Right cardiac atrium (tissue), 5 donors: ENCODE measurements around the gene TBC1D22A. TPM values are rescaled to one million over a fixed set of nuclear protein-coding genes. Genes with fewer than 3 reads are reported as not detected.
"Not testable (repeated sequence)": the region's sequence is repeated elsewhere in the genome, so short reads cannot be mapped to it uniquely, and the experiment has no call there.

Experiments used
- ATAC-seq, 2 donors: fragments of 200-7000 bp; cut with Tn5 transposase; one replicate each; pipeline versions ENCODE4 v1.8.0 to v1.9.1; 2020; ENCODE audit warnings: moderate library complexity in 2 of 2, mild to moderate bottlenecking in 1 of 2
- DNase-seq, 3 donors: peaks; one replicate each; pipeline ENCODE4 v3.0.0-alpha.2; 2020
- H3K27ac ChIP-seq: one replicate; pipeline ENCODE4 v1.5.1; 2013; ENCODE audit warnings: mild to moderate bottlenecking, low read length, control low read depth, moderate library complexity
- H3K27me3 ChIP-seq: one replicate; pipeline ENCODE4 v1.6.1; 2013; ENCODE audit not compliant: control insufficient read depth, insufficient read depth
- H3K4me1 ChIP-seq: one replicate; pipeline ENCODE4 v1.6.1; 2013; ENCODE audit warnings: low read length; ENCODE audit not compliant: control insufficient read depth, insufficient read depth
- H3K4me3 ChIP-seq: one replicate; pipeline ENCODE4 v1.5.1; 2013; ENCODE audit warnings: low read length, control low read depth
- H3K9me3 ChIP-seq: one replicate; pipeline ENCODE4 v1.6.1; 2013; ENCODE audit warnings: low read length; ENCODE audit not compliant: control insufficient read depth
- WGBS: extraction: QIAGEN DNeasy Blood & Tissue Kit; methylation state at CpG from one replicate; pipeline ENCODE4 v1.1.7; 2013; 5-methylcytosine and 5-hydroxymethylcytosine counted together
- intact Hi-C, 4 donors: fragments of 100-400 bp; cut with DNase I; formaldehyde crosslinking; loops; one replicate each; pipeline versions ENCODE4 v1.11.0 to v1.14.0; 2022 to 2023
- polyA plus RNA-seq: library from polyadenylated mRNA; stranded (reverse); fragments of 200-250 nt; gene quantifications from one replicate; pipeline ENCODE4 v1.2.3, GENCODE V29; 2013
- total RNA-seq, 4 donors: library from RNA; stranded (reverse); fragmentation: NEBNext Ultra II Directional; extraction: Animal tissue kit (Norgen Biotek cat#: 25700); gene quantifications; one replicate each; pipeline ENCODE4 v1.2.1, GENCODE V29; 2021
- donor health status: healthy with polysubstance abuse.
- donor health status: DM: no; HTN: yes; CAD: no.
- donor health status: DM: no; HTN: no; CAD: no.
- donor health status: DM: no; HTN: yes; CAD: no; lungs with severe emphysema.
- donor health status: DM: yes; HTN: yes; CAD: no.

The TBC1D22A gene
- total and polyA plus RNA-seq, 5 donors = 12.0 to 17.3 (median 15.7) TPM

DNA sequence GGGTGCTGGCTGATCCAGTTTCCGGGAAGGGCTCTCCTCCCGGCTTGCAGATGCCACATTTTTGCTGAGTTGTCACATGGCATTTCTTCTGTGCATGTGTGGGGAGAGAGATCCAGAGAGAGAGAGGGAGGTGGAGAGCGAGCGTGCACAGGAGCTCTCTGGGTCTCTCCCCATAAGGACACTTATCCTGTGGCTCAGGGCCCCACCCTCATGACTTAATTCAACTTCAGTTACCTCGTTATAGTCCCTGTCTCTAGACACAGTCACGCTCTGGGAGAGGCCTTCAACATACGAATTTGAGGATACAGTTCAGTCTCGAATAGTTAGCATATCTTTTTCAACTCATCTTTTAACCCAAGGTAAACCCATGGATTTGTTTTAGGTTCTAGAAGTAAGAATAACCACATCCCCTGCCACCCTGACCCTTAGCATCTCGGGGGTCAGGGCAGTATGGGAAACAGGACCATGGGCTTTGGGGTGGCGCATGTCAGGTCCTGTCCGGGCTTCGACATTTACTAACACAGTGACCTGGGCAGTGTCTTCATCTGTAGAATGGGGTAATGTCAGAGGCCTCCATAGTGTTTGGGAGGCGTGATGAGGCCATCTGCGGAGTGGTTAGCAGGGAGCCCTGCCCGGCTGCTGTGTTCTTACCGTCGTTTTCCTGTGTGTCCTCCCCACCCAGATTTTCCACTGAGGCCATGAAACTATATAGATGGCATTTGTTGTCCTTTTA is 46.9 kb downstream of the TBC1D22A start:
- intact Hi-C loops = no loop called here

DNA sequence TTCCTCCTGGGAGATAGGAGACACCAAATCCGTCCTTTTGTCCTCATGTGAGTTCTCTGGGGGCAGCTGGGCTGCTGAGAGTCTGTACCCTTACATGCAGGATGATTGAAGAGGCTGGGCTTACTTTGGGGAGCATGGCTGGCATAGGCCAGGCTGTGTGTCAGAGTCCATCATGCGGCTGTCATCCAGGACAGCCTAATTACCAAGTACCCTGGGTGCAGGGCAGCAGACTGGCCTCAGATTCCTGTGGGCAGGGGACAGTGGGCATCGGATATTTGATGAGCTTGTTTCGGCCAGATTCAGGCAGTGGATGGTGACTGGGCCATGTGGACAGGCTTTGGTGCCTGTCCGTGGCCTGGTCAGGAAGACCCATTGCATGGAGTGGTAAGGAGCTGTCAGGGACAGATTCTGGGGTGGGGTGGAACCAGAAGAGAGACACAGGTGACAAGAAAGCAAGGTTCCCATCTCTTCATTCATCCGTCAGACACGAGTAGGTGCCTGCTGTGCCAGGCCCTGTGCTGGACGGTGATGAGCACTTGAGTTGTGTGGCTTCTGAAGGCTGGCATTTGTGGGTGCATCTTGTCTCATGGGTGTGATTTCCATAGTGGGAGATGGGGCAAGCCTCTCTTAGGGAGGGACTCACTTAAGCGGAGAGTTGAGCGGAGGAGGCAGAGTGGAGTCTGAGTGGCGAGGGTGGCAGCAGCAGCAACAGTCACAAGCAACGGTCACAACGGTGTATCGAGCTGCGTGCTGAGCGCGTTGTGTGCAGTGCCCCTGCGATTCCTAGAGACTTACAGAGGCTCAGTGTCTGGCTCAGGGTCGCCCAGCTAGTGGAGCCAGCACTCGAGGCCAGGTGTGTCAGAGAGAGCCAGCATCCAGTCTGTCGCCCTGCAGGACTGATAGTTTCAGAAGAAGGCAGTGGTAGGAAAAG is 48.7 kb downstream of the TBC1D22A start:
- Histone ChIP-seq H3K9me3 (no peaks in the 10 kb centered on the region), H3K4me1 (no peaks in the 10 kb centered on the region), H3K27ac (no peak overlapping the region), H3K4me3 (no peak overlapping the region), H3K27me3 (no peaks in the 10 kb centered on the region)
- DNase-seq (no peak), ATAC-seq (no peak)
- 96% methylated on average over 21 of the region's 21 CpGs for whole genome bisulfite sequencing
- intact Hi-C loops = no loop called here

More for the DNA sequence above, 46.9 kb downstream of the TBC1D22A start:
- H3K9me3 ChIP-seq = no peaks in the 10 kb centered on the region
- H3K27me3 ChIP-seq = no peaks in the 10 kb centered on the region
- 97% methylated on average over 17 of the region's 17 CpGs for WGBS
- ATAC-seq = no peak
- DNase-seq = no peak
- H3K27ac ChIP-seq = no peak overlapping the region
- H3K4me1 ChIP-seq = no peaks in the 10 kb centered on the region
- H3K4me3 ChIP-seq = no peak overlapping the region

DNA sequence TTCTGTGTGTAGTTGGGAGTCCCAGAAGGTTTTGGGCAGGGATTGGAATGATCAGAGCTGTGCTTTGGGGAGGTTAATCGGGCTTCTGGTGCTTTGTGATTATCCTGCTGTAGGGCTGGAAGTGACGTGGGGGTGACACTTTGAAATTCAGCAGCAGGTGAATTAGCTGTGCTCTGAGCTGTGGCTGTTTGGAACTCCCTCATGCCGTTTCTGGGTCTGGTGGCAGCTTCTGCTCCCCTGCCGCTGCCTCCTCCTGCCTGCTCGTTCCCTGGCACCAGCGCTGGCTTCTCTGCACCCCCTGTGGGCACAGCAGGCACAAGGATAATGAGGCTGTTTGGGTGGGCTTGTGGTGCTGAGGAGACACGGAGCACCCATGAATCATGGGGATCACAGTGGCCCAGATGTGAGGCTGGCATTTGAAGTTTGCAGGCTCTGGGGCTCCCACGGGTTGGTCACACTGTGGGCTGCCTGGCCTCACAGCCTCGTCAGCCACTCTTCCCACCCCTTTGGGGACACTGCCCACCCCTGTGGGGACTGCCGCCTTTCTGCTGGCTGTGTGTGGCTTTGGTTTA is 49.7 kb downstream of the TBC1D22A start:
- 89% methylated on average over 10 of the region's 10 CpGs for WGBS
- H3K4me1 ChIP-seq = no peaks in the 10 kb centered on the region
- H3K9me3 ChIP-seq = no peaks in the 10 kb centered on the region
- DNase-seq (no peak), ATAC-seq (no peak)
- H3K27me3 ChIP-seq = no peaks in the 10 kb centered on the region
- intact Hi-C loops = no loop called here
- no peak overlapping the region for H3K4me3 ChIP-seq
- no peak overlapping the region for H3K27ac ChIP-seq

DNA sequence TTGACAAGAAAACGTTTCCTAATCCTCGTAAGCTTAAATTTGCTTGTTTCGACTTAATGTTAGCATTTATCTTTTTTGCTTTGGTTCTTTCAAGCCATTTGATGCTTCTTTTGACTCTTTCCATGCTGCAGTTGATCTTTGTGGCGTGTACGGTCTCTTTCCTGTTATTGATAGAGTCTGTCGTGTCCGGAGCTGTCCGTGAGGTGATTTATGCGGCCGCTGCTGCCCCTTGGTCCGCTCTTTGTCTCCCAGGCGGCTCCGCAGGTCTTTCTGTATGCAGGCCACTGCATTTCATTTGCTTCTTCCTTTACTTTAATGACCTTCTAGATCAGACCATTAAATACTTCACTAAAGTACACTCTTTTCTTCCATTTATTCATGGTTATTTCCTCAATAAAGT is 50.3 kb downstream of the TBC1D22A start:
- WGBS = 84% methylated on average over 13 of the region's 13 CpGs
- Histone ChIP-seq H3K4me3 (no peak overlapping the region), H3K27me3 (no peaks in the 10 kb centered on the region), H3K27ac (no peak overlapping the region), H3K9me3 (no peaks in the 10 kb centered on the region), H3K4me1 (no peaks in the 10 kb centered on the region)
- ATAC-seq = no peak
- DNase-seq = no peak
- intact Hi-C loops = no loop called here

DNA sequence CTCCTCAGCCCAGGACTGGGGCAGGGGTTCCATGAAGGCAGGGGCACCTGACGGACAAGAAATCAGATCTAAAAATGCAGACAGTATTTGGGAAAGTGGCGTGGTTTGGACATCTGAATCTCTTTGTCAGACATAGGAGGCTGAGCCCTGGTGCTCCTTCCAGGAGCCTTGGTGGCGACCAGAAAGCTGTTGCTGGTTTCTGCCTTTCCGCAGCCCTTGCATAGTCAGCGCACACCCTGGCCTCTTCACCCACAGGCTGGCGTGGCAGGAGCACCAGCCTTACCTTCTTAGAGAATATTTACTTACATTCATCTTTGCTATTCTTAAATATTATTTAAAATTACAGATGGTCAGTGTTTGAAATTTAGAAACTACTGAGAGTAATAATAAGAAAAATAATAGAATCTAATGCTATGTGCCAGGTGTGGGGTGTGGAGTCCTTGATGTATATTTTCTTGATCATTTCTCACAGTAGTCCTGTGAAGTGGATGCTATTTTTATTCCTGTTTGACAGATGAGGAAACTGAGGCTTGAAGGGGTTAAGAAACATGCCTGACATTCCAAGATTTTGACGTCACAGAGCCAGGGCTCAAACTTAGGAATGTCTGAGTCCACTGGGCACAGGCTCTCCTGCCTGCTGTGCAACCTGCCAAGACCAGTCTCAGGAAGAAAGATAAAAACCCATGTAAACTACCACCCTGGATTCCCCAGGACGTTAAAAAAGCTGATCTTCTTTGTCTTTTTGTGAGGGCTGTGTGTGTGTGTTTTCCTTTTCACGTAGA is 51.6 kb downstream of the TBC1D22A start:
- Histone ChIP-seq H3K27me3 (no peaks in the 10 kb centered on the region), H3K9me3 (no peaks in the 10 kb centered on the region), H3K27ac (no peak overlapping the region), H3K4me3 (no peak overlapping the region), H3K4me1 (no peaks in the 10 kb centered on the region)
- DNase-seq (no peak), ATAC-seq (no peak)
- intact Hi-C loops = no loop called here
- 83% methylated on average over 9 of the region's 9 CpGs for WGBS

DNA sequence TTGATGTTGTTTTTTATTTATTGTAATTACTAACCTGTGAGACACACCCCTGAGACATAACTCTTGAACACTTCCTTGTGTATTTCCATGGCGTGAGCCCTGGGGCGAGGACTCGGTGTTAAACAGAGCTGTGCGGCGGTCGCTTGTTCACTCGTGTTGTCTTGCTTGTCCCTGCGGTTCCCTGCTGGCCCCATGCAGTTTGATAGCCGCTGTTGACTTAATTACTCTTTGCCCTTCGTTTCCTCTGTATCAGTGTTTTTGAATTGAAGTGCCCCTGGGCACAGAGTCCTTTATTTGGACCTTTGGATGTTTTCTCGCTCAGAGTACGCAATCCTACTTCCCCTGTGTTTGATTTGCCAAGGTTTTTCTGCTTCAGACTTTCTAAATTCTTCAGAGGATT is 52.7 kb downstream of the TBC1D22A start:
- 94% methylated on average over 12 of the region's 12 CpGs for WGBS
- DNase-seq = no peak

DNA sequence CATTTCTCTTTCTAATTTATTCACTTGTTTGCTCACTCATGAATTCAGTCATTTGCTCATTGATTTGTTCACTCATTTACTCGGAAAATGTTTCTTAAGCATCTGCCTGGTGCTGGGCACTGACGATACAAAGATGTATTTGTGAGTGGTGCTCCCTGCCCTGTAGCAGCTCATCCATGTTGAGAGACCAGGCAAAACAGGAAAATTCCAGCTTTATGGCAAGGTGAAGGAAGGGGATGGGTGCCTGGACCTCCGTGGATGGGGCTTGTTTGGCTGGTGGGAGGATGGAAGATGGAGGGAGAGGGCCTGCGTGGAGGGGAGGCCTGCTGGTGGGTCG is 53.1 kb downstream of the TBC1D22A start:
- ATAC-seq = peak in 1 of 2 donors; percentile 32
- no peak overlapping the region for H3K4me3 ChIP-seq
- 93% methylated on average over 5 of the region's 5 CpGs for whole genome bisulfite sequencing
- intact Hi-C loops = no loop called here
- H3K9me3 ChIP-seq = no peaks in the 10 kb centered on the region
- H3K27me3 ChIP-seq = no peaks in the 10 kb centered on the region
- no peak overlapping the region for H3K27ac ChIP-seq
- no peaks in the 10 kb centered on the region for H3K4me1 ChIP-seq
- DNase-seq = no peak

More for the DNA sequence above, 52.7 kb downstream of the TBC1D22A start:
- no peaks in the 10 kb centered on the region for H3K27me3 ChIP-seq
- H3K9me3 ChIP-seq = no peaks in the 10 kb centered on the region
- H3K4me3 ChIP-seq = no peak overlapping the region
- intact Hi-C loops = no loop called here
- no peak overlapping the region for H3K27ac ChIP-seq
- no peaks in the 10 kb centered on the region for H3K4me1 ChIP-seq
- no peak for ATAC-seq

DNA sequence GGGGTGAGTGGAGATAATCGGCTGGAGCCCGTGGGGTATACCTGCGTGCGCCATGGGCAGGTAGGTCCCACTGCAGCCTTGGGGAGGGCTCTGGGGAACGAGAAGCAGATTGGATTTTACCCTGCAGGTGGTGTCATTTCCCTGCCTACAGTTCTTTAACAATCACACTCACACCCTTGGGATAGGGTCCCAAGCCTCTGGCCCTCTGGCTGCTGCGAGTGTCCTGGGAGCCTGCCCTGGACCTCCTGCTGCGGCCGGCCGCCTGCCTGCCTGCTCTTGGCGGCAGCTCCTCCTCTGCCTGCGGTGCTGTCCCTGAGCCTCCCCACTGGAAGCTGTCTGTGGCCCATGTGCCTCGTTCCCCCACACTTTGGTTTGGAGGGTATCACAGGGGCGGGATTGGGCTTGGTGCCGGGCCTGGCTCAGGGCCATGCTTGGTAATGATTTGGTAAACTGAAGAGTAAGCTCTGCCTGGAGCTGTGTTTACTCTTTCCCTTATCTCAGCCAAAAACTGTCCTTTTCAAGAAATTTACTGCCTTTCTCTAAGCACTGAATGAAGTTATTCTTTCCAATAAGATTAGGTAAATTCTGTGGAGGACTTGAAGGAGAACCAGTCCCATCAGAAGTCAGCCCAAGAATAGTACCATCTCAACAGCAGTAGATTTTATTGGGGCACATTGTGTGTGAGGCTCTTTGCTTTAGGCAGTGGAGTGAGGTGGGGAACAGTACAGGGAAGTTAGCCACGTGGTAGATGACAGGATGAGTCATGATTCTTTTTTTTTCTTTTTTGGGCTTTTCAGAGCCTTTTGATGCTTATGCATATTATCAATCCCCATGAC is 53.7 kb downstream of the TBC1D22A start:
- 77% methylated on average over 15 of the region's 15 CpGs for WGBS
- Histone ChIP-seq H3K4me1 (no peaks in the 10 kb centered on the region), H3K9me3 (no peaks in the 10 kb centered on the region), H3K27me3 (no peaks in the 10 kb centered on the region), H3K27ac (no peak overlapping the region), H3K4me3 (no peak overlapping the region)
- ATAC-seq (peak; percentile 60 to 63), DNase-seq (peak; percentile 22 to 65 (median 65))
- intact Hi-C loops = no loop called here

DNA sequence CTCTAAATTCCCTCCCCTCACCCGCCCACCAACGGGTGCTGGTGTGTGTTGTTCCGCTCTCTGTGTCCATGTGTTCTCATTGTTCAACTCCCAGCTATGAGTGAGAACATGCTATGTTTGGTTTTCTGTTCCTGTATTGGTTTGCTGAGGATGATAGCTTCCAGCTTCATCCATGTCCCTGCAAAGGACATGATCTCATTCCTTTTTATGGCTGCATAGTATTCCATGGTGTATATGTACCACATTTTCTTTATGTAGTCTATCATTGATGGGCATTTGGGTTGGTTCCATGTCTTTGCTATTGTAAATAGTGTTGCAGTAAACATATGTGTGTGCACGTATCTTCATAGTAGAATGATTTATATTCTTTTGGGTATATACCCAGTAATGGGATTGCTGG is 54.9 kb downstream of the TBC1D22A start:
- DNase-seq, H3K4me1 ChIP-seq, H3K9me3 ChIP-seq, ATAC-seq, intact Hi-C loops, H3K27me3 ChIP-seq, H3K4me3 ChIP-seq, H3K27ac ChIP-seq: not testable (repeated sequence)
- 99% methylated on average over 4 of the region's 4 CpGs for WGBS

DNA sequence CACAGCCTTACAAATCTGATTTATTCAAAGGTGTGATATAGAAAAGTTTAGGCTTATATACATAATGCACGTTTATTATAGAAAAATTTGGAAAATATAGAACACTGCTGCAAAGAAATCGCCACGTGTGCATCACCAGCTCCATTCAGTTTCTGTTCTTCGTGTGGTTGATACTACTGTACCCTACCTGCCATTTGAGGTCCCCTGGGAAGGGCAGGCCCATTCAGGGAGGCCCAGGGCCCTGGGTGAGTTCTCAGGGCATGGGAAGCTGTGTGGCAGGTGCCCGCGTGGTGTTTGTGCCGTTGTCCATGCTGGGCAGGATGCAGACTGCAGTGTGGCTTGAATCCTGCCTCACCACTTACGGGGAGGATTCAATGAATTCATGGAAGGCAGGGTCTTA is 60.8 kb downstream of the TBC1D22A start:
- 98% methylated on average over 8 of the region's 8 CpGs for WGBS

More for the DNA sequence above, 60.8 kb downstream of the TBC1D22A start:
- H3K4me3 ChIP-seq = no peak overlapping the region
- no peaks in the 10 kb centered on the region for H3K9me3 ChIP-seq
- H3K27me3 ChIP-seq = no peaks in the 10 kb centered on the region
- H3K4me1 ChIP-seq = no peaks in the 10 kb centered on the region
- peak in 1 of 3 donors; percentile 37 for DNase-seq
- intact Hi-C loops = no loop called here
- no peak overlapping the region for H3K27ac ChIP-seq
- no peak for ATAC-seq
